SKM-1 treated with dmso at 0.1 percent for 144 hours (cell line): ENCODE results near the gene PRSS37.
A peak's percentile ranks its signal among the peaks of the same experiment; 100 is the strongest.
"Not testable (repeated sequence)": the region's sequence is repeated elsewhere in the genome, so short reads cannot be mapped to it uniquely, and the experiment has no call there.

Experiments
- DNase-seq: peaks from one replicate; lab custom pipeline; 2025; ENCODE audit not compliant: unreplicated experiment; lab: John Stamatoyannopoulos, UW

The PRSS37 gene

DNA sequence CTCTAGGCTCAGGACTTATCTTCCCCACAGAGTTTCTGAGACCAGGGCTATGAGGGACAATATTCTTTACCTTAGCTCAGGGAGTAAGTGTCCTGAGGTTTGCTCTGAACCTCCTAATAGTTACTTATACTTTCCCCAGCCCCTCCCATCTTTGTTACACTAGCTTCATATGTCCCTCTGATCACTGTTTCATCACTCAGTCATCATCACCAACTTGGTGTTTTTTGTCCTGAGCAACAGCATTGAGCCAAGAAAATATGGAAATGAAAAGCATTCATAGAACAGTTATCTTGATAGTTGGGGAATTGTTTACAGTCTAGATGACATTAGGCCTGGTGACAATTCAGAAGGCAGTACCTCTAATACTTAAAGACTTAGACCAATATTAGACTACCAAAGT lies at the start of gene PRSS37:
PRSS37 (minus strand) TSS at position 101 of the 400 bp plus-strand sequence. CDS start 436 bp downstream, outside the sequence.
- DNase-seq, result no peak

GRCh38 chr7:141889321-141889720 lies 48.0 kb upstream of the PRSS37 start:
- DNase-seq, result peak; percentile 22

DNA sequence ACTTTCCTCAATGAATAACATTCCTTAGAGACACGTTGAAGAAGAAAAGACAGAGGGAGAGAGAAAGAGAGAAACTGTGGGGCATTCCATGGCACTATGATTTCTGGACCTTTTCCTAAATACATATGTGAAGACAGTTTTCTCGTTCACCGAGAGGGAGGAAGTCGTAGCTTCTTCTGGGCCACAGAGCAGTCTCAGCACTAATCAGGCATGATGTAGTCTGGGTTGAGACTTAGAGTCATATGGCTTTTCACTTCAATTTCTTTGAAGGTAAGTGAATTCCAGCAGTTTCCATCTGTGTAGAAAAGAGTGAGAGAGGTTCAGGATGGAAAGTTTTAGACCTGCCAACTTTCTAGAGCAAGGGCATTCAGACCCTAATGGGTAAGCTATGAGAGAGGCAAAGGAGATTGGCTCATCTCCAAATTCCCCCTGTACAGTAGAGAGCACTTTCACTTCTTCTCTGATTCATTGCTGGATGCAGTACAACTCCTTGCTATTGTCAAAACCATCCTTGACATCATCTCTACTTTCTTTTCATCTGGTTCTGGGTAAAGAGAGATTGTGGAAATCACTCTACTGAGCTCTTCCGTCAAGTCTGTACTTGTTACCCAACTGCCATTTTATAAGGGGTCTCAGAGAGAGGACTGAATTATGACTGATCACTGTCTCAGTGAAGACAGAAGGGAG lies 43.4 kb upstream of the PRSS37 start:
- DNase-seq, result no peak

GRCh38 chr7:141880960-141881359 lies 39.7 kb upstream of the PRSS37 start:
- no peak for DNase-seq

GRCh38 chr7:141877365-141877764 lies 36.1 kb upstream of the PRSS37 start:
- no peak for DNase-seq

GRCh38 chr7:141876371-141876770 lies 35.1 kb upstream of the PRSS37 start:
- no peak for DNase-seq

- DNase-seq, result no peak
Measured at GRCh38 chr7:141875453-141875852, 34.2 kb upstream of the PRSS37 start.

- peak; percentile 38 for DNase-seq
Measured at GRCh38 chr7:141874787-141875186, 33.5 kb upstream of the PRSS37 start.

DNA sequence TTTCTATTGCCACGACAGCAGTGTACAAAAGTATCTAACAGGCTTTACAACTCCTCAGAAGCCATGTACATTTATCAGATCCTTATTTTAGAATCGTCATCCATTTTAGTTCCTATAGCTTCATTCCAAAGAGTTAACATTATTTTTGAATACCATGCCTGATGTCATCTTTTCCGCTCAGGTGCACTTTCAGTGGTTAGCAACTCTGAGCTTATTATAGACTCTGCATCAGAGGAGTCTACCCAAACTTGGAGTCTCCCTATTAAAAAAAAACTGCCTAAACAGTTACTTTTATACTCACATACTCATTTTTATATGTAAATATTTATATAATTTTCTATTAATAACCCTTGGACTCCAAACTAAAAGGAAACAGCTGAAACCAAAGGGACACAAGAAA lies 31.6 kb upstream of the PRSS37 start:
- no peak for DNase-seq

GRCh38 chr7:141866974-141867373 lies 25.7 kb upstream of the PRSS37 start:
- no peak for DNase-seq

- DNase-seq, result peak; percentile 71
Measured at GRCh38 chr7:141864765-141865447, 23.6 kb upstream of the PRSS37 start.

DNA sequence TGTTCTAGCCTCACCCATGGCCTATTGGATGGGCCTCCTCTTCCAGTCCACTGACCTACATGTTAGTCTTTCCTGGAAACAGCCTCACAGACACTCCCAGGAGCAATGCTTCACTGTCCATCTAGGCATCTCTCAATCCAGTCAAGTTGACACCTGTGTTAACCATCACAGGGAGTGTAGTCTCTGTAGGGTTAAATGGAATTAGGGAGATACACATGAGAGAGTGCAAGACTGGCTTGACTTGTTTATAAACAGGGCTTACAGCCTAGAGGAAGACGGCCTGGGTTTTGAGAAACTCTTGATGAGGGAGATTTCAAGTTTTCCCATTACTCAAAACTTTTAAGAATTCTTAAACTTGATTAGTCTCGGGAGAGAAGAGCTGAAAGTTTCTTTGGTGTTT lies 18.9 kb upstream of the PRSS37 start:
- no peak for DNase-seq

DNA sequence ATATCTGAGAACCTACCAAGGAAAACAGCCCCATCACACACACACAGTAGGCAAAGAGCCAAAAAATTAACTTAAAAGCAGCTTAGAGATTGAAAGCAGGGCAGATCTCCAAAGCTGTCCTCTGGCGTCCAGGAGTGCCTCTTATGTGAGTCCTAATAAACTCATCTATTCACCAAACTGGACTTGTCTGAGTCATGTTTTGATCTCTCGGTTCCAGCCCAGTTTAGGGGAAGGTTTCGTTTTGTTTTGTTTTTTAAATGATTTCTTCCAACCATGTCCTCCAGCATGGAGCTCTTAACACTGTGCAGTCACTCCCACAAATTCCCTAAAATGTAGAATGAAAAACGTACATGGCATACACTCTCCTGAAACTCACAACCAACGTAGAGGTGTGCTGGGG lies 6.7 kb upstream of the PRSS37 start:
- no peak for DNase-seq

DNA sequence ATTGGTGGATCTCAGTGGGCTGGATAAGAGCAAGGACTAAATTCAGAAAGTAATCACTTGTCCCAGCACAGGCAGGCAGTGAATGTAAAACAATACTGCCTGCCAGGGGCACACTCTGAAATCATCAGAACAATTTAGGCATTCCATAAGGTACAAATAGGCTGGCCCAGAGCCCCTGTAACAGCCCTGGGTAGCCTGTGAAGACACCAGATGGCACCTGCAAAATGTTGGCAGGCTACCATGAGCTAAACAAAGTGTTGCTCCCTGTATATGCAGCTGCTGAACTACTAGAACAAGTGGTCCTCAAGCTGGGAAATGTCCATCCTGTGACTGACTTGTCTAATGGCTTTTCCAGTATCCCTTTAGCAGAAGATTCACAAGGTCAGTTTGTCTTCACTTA lies 3.0 kb upstream of the PRSS37 start:
- DNase-seq, result no peak

DNA sequence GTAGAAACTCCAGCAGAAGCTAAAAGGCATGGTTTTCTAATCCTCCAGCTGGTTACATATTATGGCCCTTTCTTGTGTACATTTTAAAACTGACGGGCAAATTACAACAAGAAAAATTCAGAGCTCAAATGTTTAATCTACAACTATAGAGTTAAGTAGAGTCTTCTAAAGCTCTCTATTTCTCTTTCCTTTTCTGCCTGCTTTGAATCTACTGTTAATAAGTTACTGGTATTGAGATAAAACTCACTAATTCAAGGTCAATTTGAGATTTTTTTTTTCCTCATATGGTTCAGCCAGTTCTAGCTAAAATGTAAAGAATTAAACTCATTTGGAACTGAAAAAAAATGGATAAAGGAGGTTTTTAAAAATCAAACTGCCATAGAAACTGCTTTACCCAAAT lies 1.6 kb upstream of the PRSS37 start:
- no peak for DNase-seq

- DNase-seq, result no peak
Measured at GRCh38 chr7:141840708-141841107, 577 bp downstream of the PRSS37 start.

DNA sequence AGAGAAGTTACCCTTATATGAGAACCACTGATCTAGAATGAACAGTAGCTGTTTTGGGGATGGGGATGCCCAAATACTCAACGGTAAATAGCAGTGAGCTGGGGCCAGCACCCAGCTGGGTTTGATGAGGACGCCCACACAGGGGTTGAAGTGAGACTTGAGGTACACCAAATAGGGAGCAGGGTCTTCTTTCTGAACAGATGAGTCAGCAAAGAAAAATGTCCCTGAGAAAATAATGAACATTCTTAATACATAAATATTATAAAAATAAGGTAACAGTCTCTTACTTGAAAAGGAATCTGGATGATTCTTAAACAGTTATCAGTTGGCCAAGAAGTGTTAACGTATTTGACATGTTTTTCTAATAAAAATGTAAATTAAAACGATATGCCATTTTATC lies 2.0 kb downstream of the PRSS37 start:
- no peak for DNase-seq

GRCh38 chr7:141838581-141838980 lies 2.7 kb downstream of the PRSS37 start:
- DNase-seq, result no peak

GRCh38 chr7:141837683-141838082 lies 3.6 kb downstream of the PRSS37 start:
- DNase-seq, result no peak

- not testable (repeated sequence) for DNase-seq
Measured at GRCh38 chr7:141822432-141822831, 18.9 kb downstream of the PRSS37 start.

DNA sequence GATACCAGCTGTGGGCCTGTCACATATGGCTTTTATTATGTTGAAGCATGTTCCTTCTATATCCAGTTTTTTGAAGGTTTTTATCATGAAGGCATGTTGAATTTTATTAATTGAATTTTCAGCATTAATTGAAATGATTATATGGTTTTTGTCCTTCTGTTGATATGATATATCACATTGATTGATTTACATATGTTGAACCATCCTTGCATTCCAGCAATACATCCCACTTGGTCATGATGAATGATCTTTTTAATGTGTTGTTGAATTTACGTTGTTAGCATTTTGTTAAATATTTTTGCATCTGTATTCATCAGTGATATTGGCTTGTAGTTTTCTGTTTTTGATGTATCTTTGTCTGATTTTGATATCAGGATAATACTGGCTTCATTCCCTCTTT lies 21.2 kb downstream of the PRSS37 start:
- no peak for DNase-seq

DNA sequence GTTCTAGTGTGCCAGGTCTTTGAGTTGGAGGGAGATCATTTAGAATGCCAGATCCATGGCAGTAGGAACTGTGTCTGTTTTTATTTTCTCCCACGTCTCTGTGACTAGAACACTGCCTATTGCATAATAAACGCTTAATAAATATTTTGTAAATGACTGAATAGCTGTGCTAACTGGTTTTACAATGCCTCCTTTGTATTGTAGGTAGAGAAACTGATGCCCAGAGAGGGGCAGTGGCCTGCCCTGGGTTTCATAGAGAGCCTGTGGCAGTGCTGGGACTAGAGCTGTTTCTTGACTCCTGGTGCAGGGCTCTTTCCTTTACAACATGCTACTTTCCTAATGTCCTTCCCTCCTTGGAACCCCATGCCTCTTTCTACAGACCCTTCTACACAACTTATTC lies 48.8 kb downstream of the PRSS37 start:
- DNase-seq, result no peak

GRCh38 chr7:141789917-141790316 lies 51.4 kb downstream of the PRSS37 start, which contains the start of gene TAS2R5:
TSS of gene TAS2R5 (plus strand) at chr7:141790217. CDS start at chr7:141790362, 145 bp downstream.
- no peak for DNase-seq
